ENCODE measurements around the gene SLC12A8. TPM values are rescaled to one million over a fixed set of nuclear protein-coding genes. Genes with fewer than 3 reads are reported as not detected.

Gene SLC12A8
- total and polyA plus RNA-seq, 10 of the 15 experiments (the other 5 are each of a cell fraction or from before 2014, with no cell fraction given): 2.5 to 71.6 (median 50.1) TPM

GRCh38 chr3:125172346-125172745, 40.2 kb downstream of the SLC12A8 start (continued):
- no peak for TF ChIP-seq SUZ12 (IDR thresholded peaks at IDR 0.05; ENCODE audit: unreplicated experiment)
- TF ChIP-seq ATF7 (IDR thresholded peaks at IDR 0.05; ENCODE audit: low read depth): no peak

- no peaks in the 10 kb centered on the region for H3K36me3 ChIP-seq (ENCODE audit: control insufficient read depth in 2 of 2, insufficient read depth in 2 of 2, low read length in 1 of 2)
- no peak overlapping the region for H2AFZ ChIP-seq (ENCODE audit: control insufficient read depth, low read depth, low read length)
- H3K27me3 ChIP-seq (replicated peaks in 1 of 2; ENCODE audit: control insufficient read depth in 2 of 2, insufficient read depth in 2 of 2, low read length in 1 of 2): no peaks in the 10 kb centered on the region
- FAIRE-seq (no peak), DNase-seq (ENCODE audit: low read depth, low spot score) (no peak), ATAC-seq (no peak)
- H3K4me2 ChIP-seq (ENCODE audit: control insufficient read depth, insufficient read depth): no peak overlapping the region
- H3K4me1 ChIP-seq (ENCODE audit: control insufficient read depth, insufficient read depth, low read length): peaks cover 13% of the 10 kb centered on the region
- CTCF ChIA-PET: interaction anchor here (0.9 to 1.5 kb wide), 2 partner anchors 23 to 118 kb away, joined by 3 to 5 read pairs; no protein-coding TSS in a partner anchor
- in situ Hi-C loops (cut with MboI): no loop called here
- 69% methylated on average over 4 of the region's 4 CpGs for WGBS (ENCODE audit: insufficient coverage, insufficient replicate concordance, low lambda C conversion rate, missing lambda C conversion rate)
- intact Hi-C loops (cut with micrococcal nuclease; ENCODE audit: unreplicated experiment): loop anchor here (10.0 kb wide), 1 partner anchor 244 kb away; no protein-coding TSS in a partner anchor
- POLR2A ChIA-PET: no interaction called here
- no peaks in the 10 kb centered on the region for H3K79me2 ChIP-seq (ENCODE audit: control insufficient read depth, insufficient read depth, low read length)
- H4K20me1 ChIP-seq (ENCODE audit: control insufficient read depth, insufficient read depth): no peaks in the 10 kb centered on the region
- no peak overlapping the region for H3K27ac ChIP-seq (ENCODE audit: control insufficient read depth, insufficient read depth)
- no peak overlapping the region for H3K4me3 ChIP-seq
- BruUV-seq (replicated peaks): no TSS peak
- no peak for TF ChIP-seq PAX5 (IDR thresholded peaks at IDR 0.05; ENCODE audit: borderline replicate concordance, low read depth, low read length)
- TF ChIP-seq, protein P1, sequence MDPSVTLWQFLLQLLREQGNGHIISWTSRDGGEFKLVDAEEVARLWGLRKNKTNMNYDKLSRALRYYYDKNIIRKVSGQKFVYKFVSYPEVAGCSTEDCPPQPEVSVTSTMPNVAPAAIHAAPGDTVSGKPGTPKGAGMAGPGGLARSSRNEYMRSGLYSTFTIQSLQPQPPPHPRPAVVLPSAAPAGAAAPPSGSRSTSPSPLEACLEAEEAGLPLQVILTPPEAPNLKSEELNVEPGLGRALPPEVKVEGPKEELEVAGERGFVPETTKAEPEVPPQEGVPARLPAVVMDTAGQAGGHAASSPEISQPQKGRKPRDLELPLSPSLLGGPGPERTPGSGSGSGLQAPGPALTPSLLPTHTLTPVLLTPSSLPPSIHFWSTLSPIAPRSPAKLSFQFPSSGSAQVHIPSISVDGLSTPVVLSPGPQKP (IDR thresholded peaks at IDR 0.05; ENCODE audit: low read depth, low read length): no peak
- no peak for TF ChIP-seq TBL1XR1 (IDR thresholded peaks at IDR 0.05; ENCODE audit: low read depth, low read length)
- no peak for TF ChIP-seq TAF1 (IDR thresholded peaks at IDR 0.05; ENCODE audit: borderline replicate concordance, low read depth, low read length)
- no peak for TF ChIP-seq SPI1 (IDR thresholded peaks at IDR 0.05; ENCODE audit: borderline replicate concordance, insufficient read depth, low read depth, low read length)
- TF ChIP-seq CREM (IDR thresholded peaks at IDR 0.05; ENCODE audit: low read depth): no peak
- TF ChIP-seq, protein P2, sequence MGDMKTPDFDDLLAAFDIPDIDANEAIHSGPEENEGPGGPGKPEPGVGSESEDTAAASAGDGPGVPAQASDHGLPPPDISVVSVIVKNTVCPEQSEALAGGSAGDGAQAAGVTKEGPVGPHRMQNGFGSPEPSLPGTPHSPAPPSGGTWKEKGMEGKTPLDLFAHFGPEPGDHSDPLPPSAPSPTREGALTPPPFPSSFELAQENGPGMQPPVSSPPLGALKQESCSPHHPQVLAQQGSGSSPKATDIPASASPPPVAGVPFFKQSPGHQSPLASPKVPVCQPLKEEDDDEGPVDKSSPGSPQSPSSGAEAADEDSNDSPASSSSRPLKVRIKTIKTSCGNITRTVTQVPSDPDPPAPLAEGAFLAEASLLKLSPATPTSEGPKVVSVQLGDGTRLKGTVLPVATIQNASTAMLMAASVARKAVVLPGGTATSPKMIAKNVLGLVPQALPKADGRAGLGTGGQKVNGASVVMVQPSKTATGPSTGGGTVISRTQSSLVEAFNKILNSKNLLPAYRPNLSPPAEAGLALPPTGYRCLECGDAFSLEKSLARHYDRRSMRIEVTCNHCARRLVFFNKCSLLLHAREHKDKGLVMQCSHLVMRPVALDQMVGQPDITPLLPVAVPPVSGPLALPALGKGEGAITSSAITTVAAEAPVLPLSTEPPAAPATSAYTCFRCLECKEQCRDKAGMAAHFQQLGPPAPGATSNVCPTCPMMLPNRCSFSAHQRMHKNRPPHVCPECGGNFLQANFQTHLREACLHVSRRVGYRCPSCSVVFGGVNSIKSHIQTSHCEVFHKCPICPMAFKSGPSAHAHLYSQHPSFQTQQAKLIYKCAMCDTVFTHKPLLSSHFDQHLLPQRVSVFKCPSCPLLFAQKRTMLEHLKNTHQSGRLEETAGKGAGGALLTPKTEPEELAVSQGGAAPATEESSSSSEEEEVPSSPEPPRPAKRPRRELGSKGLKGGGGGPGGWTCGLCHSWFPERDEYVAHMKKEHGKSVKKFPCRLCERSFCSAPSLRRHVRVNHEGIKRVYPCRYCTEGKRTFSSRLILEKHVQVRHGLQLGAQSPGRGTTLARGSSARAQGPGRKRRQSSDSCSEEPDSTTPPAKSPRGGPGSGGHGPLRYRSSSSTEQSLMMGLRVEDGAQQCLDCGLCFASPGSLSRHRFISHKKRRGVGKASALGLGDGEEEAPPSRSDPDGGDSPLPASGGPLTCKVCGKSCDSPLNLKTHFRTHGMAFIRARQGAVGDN (IDR thresholded peaks at IDR 0.05): no peak
- TF ChIP-seq, protein P3, sequence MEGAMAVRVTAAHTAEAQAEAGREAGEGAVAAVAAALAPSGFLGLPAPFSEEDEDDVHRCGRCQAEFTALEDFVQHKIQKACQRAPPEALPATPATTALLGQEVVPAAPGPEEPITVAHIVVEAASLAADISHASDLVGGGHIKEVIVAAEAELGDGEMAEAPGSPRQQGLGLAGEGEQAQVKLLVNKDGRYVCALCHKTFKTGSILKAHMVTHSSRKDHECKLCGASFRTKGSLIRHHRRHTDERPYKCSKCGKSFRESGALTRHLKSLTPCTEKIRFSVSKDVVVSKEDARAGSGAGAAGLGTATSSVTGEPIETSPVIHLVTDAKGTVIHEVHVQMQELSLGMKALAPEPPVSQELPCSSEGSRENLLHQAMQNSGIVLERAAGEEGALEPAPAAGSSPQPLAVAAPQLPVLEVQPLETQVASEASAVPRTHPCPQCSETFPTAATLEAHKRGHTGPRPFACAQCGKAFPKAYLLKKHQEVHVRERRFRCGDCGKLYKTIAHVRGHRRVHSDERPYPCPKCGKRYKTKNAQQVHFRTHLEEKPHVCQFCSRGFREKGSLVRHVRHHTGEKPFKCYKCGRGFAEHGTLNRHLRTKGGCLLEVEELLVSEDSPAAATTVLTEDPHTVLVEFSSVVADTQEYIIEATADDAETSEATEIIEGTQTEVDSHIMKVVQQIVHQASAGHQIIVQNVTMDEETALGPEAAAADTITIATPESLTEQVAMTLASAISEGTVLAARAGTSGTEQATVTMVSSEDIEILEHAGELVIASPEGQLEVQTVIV (IDR thresholded peaks at IDR 0.05; ENCODE audit: borderline replicate concordance, partially characterized antibody): no peak
- TF ChIP-seq MEF2A (IDR thresholded peaks at IDR 0.05; ENCODE audit: insufficient read depth, low read depth, low read length): no peak
- RAD21 ChIA-PET (ENCODE audit: unreplicated experiment): interaction anchor here (1.1 kb wide), 1 partner anchor 236 kb away, joined by 3 read pairs; no protein-coding TSS in a partner anchor
- no peaks in the 10 kb centered on the region for H3K9me3 ChIP-seq (replicated peaks; ENCODE audit: control insufficient read depth, insufficient read depth, low read length)
- SMC1A ChIA-PET (ENCODE audit: uncharacterized antibody, unreplicated experiment): interaction anchor here (0.6 to 1.6 kb wide), 9 partner anchors 10 to 408 kb away, joined by 3 to 7 read pairs (median 3); no protein-coding TSS in a partner anchor
- H3K9ac ChIP-seq (ENCODE audit: control insufficient read depth, insufficient read depth, low read length): no peak overlapping the region
Measured at GRCh38 chr3:125168711-125169393, 43.7 kb downstream of the SLC12A8 start.
